ENCODE data around the gene SLC9A9. TPM values are rescaled to one million over a fixed set of nuclear protein-coding genes. Genes with fewer than 3 reads are reported as not detected.

SLC9A9 gene
- total RNA-seq, 1 experiment from 2014 or later = 1.4 TPM

DNA sequence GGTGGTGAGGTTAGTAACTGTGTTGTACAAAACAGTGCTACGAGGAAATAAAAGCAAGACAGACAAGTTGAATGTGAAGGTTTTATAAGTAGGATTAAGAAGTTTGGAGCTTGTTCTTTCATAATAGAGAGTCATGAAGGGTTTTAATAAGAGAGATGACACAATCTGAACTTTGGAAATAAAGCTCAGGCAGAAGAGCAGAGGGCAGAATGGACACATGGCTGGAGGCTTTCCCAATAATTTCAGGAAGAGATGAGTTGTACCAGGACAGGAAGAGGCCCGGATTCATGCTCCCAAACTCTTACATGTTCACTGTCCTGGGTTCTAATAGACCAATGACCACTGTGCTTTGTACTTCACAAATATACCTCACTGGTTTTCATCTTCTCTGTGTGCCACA lies 194.8 kb downstream of the SLC9A9 start:
- ChIA-PET POLR2A (ENCODE audit: low non-redundant PET) (no interaction called here), CTCF (no interaction called here)
- no peaks in the 10 kb centered on the region for H3K36me3 ChIP-seq (ENCODE audit: insufficient read depth, low read length, poor library complexity, severe bottlenecking)
- H3K27me3 ChIP-seq (replicated peaks; ENCODE audit: insufficient read depth, low read depth, low read length, poor library complexity) = no peaks in the 10 kb centered on the region
- no peak overlapping the region for H3K27ac ChIP-seq (ENCODE audit: low read depth, low read length, poor library complexity, severe bottlenecking)
- TF ChIP-seq EZH2 (IDR thresholded peaks at IDR 0.05; ENCODE audit: borderline replicate concordance, low read depth, low read length, poor library complexity, severe bottlenecking) = no peak
- TF ChIP-seq, protein P1, sequence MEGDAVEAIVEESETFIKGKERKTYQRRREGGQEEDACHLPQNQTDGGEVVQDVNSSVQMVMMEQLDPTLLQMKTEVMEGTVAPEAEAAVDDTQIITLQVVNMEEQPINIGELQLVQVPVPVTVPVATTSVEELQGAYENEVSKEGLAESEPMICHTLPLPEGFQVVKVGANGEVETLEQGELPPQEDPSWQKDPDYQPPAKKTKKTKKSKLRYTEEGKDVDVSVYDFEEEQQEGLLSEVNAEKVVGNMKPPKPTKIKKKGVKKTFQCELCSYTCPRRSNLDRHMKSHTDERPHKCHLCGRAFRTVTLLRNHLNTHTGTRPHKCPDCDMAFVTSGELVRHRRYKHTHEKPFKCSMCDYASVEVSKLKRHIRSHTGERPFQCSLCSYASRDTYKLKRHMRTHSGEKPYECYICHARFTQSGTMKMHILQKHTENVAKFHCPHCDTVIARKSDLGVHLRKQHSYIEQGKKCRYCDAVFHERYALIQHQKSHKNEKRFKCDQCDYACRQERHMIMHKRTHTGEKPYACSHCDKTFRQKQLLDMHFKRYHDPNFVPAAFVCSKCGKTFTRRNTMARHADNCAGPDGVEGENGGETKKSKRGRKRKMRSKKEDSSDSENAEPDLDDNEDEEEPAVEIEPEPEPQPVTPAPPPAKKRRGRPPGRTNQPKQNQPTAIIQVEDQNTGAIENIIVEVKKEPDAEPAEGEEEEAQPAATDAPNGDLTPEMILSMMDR (conservative IDR thresholded peaks at IDR 0.05; ENCODE audit: low read depth, low read length) = no peak
- DNase-seq (ENCODE audit: low spot score) = no peak
- intact Hi-C loops (cut with micrococcal nuclease; ENCODE audit: unreplicated experiment) = no loop called here
- no peak overlapping the region for H3K4me3 ChIP-seq (ENCODE audit: low read depth, low read length, poor library complexity, severe bottlenecking)
- H3K4me1 ChIP-seq (ENCODE audit: insufficient read depth, low read length, poor library complexity, severe bottlenecking) = no peaks in the 10 kb centered on the region
- no peaks in the 10 kb centered on the region for H3K9me3 ChIP-seq (ENCODE audit: low read depth, low read length, poor library complexity, severe bottlenecking)
- BruUV-seq (replicated peaks) = no TSS peak

DNA sequence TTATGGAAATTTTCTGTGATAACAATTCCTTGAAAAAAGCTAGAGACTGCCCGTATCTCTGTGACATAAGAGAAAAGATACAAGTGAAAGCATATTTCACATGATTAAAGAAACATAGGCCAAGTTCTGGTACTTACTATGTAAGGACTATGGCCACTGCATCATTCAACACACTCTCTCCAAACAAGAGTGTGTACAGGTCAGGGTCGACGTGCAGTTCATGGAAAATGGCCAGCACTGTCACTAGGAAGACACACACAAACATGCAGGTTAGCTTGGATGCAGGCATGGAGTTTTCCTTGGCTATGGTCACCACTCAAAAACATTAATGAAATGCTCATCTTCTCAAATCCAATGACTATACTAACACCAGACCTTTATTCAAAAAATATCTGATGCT lies 196.2 kb downstream of the SLC9A9 start:
- no peak for TF ChIP-seq EZH2 (IDR thresholded peaks at IDR 0.05; ENCODE audit: borderline replicate concordance, low read depth, low read length, poor library complexity, severe bottlenecking)
- TF ChIP-seq, protein P1 (conservative IDR thresholded peaks at IDR 0.05; ENCODE audit: low read depth, low read length) = no peak
- no peak for DNase-seq (ENCODE audit: low spot score)
- CTCF ChIA-PET = no interaction called here
- Histone ChIP-seq H3K27me3 (replicated peaks; ENCODE audit: insufficient read depth, low read depth, low read length, poor library complexity) (no peaks in the 10 kb centered on the region), H3K4me3 (ENCODE audit: low read depth, low read length, poor library complexity, severe bottlenecking) (no peak overlapping the region), H3K9me3 (ENCODE audit: low read depth, low read length, poor library complexity, severe bottlenecking) (no peaks in the 10 kb centered on the region), H3K36me3 (ENCODE audit: insufficient read depth, low read length, poor library complexity, severe bottlenecking) (no peaks in the 10 kb centered on the region), H3K27ac (ENCODE audit: low read depth, low read length, poor library complexity, severe bottlenecking) (no peak overlapping the region), H3K4me1 (ENCODE audit: insufficient read depth, low read length, poor library complexity, severe bottlenecking) (no peaks in the 10 kb centered on the region)
- intact Hi-C loops (cut with micrococcal nuclease; ENCODE audit: unreplicated experiment) = no loop called here
- POLR2A ChIA-PET (ENCODE audit: low non-redundant PET) = no interaction called here
- BruUV-seq (replicated peaks) = no TSS peak

DNA sequence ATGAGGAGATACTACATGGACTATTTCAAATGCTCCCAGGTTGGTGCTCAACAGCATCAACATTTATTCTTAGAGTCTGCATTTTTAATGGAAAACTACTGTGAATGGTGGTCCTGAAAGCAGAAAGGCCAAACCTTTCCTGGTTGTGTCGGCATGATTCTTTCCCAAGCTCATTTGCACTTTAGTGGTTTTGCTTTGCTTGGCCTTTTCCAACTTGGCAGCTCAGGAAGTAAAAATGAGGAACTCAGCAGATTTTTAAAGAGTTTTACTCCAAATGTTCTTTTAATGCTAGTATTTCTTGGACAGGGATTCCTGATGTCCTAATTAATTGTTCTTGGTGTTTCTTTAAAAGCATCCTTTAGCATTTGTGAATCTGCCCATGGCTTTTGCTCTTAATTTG lies 197.4 kb downstream of the SLC9A9 start:
- no peaks in the 10 kb centered on the region for H3K27me3 ChIP-seq (replicated peaks; ENCODE audit: insufficient read depth, low read depth, low read length, poor library complexity)
- ChIA-PET CTCF (no interaction called here), POLR2A (ENCODE audit: low non-redundant PET) (no interaction called here)
- BruUV-seq (replicated peaks) = no TSS peak
- H3K4me1 ChIP-seq (ENCODE audit: insufficient read depth, low read length, poor library complexity, severe bottlenecking) = no peaks in the 10 kb centered on the region
- no peaks in the 10 kb centered on the region for H3K9me3 ChIP-seq (ENCODE audit: low read depth, low read length, poor library complexity, severe bottlenecking)
- no peak overlapping the region for H3K27ac ChIP-seq (ENCODE audit: low read depth, low read length, poor library complexity, severe bottlenecking)
- intact Hi-C loops (cut with micrococcal nuclease; ENCODE audit: unreplicated experiment) = no loop called here
- H3K4me3 ChIP-seq (ENCODE audit: low read depth, low read length, poor library complexity, severe bottlenecking) = no peak overlapping the region
- TF ChIP-seq, protein P1 (conservative IDR thresholded peaks at IDR 0.05; ENCODE audit: low read depth, low read length) = no peak
- TF ChIP-seq EZH2 (IDR thresholded peaks at IDR 0.05; ENCODE audit: borderline replicate concordance, low read depth, low read length, poor library complexity, severe bottlenecking) = no peak
- DNase-seq (ENCODE audit: low spot score) = no peak
- H3K36me3 ChIP-seq (ENCODE audit: insufficient read depth, low read length, poor library complexity, severe bottlenecking) = no peaks in the 10 kb centered on the region
